Astrocyte of the cerebellum (primary cell): ENCODE data around the gene ACIN1.

Experiments used
- DNase-seq: peaks from one replicate; pipeline ENCODE4 v3.0.0-alpha.2; 2011; ENCODE audit warnings: low read depth
- H3K4me3 ChIP-seq: 2 replicates; pipeline ENCODE4 v1.5.1; 2011; ENCODE audit warnings: mild to moderate bottlenecking, low read depth, low read length, moderate library complexity
- CTCF ChIP-seq: IDR thresholded peaks from 2 replicates; pipeline ENCODE4 v1.5.1; 2012; ENCODE audit warnings: low read length, low read depth, moderate library complexity, mild to moderate bottlenecking; ENCODE audit errors: missing control alignments
- in situ Hi-C: cut with HindIII; loops from 2 replicates; pipeline ENCODE4 v1.10.0; 2017; ENCODE audit warnings: low sequenced_read_pairs

Gene ACIN1

DNA sequence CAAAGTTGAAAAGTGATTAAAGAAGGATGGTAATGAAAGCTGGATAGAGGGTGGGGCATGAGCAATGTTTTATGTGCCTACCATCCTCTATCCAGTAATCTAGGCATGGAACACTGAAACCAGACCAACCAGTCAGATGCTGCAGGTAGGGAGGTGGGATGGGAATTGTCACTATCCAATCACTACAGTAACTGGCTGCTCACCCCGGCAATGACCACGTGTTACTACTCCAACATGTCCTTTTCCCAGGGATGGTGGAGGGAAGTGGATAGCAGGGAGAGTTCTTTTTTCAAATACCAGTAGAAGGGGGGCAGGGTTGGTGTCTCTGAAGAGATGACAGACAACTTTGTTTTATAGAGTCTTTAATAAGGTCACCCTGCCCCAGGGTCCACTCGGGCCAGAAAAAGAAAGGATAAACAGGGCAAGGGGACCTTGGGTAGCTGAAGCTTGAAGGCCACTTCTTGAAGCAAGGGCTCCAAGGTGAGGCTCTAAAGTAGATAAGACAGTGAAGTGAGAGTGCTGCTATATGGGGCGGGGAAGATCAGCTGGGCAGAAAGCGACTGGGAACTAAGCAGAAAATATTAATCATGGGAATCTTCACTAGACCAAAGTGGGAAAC is 22.9 kb downstream of the ACIN1 start:
- no peak for DNase-seq
- H3K4me3 ChIP-seq = peak overlapping the region; percentile 98
- TF ChIP-seq CTCF = no peak
- in situ Hi-C loops = no loop called here

- peak; percentile 87 for DNase-seq
- H3K4me3 ChIP-seq = peak overlapping the region; percentile 98
- in situ Hi-C loops = no loop called here
- no peak for TF ChIP-seq CTCF
Measured at GRCh38 chr14:23071244-23071920, 23.6 kb downstream of the ACIN1 start.

DNA sequence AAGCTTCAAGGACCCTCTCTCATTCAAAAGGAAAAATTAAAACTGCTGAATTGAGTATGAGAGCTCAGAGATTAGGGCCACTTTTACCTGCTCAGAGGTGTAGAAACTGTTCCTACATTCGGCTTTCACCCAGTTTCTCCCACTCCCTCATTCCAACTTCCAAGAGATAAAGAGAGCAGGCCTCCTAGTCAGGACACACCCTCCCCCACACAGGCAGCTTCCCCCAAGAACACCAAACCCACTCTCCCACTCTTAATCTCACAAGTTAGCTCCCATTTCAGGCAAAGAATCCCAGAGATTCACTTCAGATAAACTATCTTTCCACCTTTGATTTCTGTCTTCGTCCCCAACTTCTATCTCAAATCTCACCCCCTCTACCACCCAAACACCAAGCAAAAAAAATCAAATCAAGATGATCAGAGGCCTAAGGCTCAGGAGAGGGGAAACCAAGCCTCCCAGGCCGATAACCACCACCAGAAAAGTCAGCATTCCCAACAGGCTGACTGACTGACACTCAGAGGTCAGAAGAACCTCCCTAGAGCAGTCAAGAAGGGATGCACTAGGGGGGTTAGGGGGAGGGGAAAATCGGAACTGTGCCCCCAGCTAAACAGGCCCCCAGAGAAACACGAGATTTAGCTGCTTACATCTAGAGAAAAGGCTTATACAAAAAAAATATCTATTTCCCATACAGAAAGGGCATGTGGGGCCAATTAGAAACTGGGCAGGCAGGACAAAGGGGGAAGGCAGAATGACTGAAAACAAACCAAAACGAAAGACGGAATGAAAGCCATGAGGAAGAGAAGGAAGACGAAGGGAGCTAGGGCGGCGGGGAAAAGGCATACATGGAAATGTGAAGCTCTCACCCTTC is 24.4 kb downstream of the ACIN1 start:
- peak overlapping the region; percentile 98 for H3K4me3 ChIP-seq
- in situ Hi-C loops = no loop called here
- TF ChIP-seq CTCF = no peak
- DNase-seq = no peak

- in situ Hi-C loops = no loop called here
- no peak for TF ChIP-seq CTCF
- DNase-seq = no peak
- peak overlapping the region; percentile 98 for H3K4me3 ChIP-seq
Measured at GRCh38 chr14:23069413-23069806, 25.5 kb downstream of the ACIN1 start.

DNA sequence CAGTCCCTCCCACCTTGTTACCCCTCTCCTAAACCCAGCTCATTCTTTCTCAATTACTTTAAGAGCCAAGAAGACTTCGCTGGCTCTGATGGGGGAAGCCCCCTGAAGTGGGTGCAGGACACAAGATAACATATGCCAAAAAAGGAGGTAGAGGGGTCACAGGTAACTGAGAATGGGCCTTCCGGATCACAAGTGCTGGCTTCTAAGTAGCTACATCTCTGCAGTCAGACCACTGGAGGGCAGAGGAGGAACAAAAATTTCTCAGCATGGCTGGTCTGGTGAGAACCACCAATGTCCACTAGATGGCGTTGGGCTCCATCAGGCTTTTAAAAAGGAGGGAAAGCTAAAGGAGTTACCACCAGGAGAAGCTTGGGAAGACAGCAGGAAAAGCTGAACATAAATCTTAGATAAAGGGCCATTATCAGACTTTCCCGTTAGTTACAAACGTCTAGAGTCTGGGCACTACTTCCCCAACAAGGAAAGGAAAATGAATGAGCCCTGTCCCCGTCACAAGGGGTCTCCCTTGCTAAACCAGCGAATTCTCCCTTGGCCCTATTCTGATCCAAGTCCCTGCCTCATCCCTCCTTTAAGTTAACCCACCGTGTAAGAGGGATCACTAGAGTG is 26.0 kb downstream of the ACIN1 start:
- in situ Hi-C loops = no loop called here
- H3K4me3 ChIP-seq = peak overlapping the region; percentile 20
- DNase-seq = peak; percentile 90
- peak; percentile 100 for TF ChIP-seq CTCF
